Measurements from ENCODE around the gene ANKAR.
"Not testable (repeated sequence)": the region's sequence is repeated elsewhere in the genome, so short reads cannot be mapped to it uniquely, and the experiment has no call there.

ANKAR gene

DNA sequence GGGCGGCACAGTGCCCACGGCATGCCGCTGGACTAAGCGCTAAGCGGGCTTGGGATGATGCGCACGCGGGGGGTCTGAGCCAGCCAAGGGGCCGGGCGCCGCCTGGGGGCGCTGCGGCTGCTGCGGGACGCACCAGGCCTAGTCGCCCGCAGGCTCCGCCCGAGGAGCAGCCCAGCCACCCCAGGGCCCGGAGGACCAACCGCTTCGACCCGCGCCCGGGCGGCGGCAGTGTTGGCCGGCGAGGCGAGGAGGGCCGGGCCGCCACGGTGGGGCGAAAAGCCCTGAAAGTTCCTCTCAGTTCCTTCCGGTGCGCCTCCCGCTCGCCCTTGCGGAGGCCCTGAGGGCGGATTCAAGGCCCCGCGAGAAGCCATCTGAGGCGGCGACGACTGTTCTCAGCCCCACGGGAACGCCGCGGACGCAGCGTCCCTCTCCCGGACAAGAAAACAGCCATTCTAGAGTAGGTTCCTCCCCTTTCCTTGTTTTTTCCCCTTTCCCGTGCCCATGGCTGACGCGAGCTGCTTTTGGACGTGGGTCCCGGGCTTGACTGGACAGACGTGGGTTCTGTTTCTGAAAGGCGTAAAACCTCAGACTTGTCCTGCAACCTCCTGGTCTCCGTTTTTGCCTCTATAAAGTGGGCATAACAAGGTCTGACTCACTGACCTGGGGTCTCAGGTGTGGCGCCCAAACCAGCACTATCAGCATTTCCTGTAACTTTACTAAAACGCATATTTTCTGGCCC lies at the start of gene ANKAR:
Gene ANKAR (plus strand): TSS at position 297 of the 739 bp plus-strand sequence. CDS start 1,821 bp downstream, outside the sequence.
- peak; percentile 78 to 80 for DNase-seq

DNA sequence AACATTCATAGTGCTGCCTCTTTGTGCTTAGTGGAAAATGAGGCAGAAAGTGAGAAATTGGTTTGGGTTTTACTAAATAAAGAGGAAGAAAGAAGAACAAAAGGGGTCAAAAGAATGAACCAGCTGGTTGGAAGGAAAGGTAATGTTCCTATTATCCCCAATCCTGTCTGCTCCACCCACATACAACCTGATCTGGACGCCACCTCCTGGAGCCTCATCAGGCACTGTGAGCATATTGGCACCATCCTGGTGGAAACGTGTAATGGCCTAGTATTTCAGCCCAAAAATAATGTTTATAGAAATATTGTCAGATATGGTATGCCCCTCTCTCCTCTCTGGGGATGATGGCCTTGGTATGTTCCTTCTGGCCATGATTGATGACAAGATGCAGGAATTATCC lies 48.8 kb upstream of the ANKAR start:
- no peak for DNase-seq

- no peak for DNase-seq
These were observed 46.7 kb upstream of the ANKAR start for GRCh38 chr2:189627789-189628188.

DNA sequence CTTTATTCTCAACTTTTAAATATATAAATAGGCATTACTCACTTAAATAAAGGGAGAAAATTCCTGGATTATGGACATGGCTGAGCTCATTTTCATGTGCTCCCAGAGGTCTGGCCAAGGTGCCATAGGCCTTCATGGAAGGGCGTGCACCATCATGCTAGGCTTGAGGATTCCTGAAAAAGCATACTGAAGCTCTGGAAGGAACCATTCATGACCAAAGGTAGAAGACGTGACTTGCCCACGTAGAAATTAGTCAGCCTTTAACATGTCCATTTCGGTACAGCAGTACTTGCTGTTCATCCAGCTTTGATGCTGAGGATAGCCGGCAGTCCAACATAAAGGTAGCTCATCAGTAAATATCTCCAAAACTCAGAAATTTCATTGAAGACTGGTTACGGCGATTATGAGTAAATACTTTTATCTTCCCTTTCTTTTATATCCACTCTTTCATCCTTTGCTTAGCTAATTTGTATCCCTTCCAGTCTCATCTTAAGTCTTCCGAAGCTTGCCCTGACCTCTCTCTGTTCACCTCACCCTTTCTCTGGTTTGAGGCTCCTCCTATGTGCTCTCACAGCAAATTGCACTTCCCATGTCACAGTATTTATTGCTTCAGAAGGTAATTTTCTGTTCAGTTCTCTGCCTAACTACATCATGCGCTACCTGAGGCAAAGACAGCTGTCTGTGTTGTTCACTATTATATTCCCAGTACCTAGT lies 45.5 kb upstream of the ANKAR start:
- DNase-seq = no peak

GRCh38 chr2:189629531-189630453 lies 44.7 kb upstream of the ANKAR start:
- DNase-seq = no peak

DNA sequence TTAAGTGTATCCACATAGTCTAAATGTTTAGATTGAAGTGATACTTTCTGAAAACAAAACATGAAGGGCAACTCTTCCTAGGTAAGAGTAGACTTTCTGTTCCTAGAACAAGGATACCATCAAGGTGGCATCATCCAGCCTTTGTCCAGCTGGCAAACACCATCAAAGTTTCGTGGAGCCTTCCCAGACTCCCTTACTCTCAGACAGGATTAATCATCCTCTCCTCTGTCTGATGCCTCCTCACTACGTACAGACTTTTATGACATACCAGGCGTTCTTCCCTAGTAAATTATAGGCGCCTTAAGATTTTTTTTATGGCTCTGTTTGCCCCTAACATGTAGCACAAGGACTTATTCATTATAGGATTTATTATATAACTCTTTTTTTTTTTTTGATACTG lies 42.6 kb upstream of the ANKAR start:
- DNase-seq = no peak

GRCh38 chr2:189633392-189633811 lies 41.1 kb upstream of the ANKAR start:
- no peak for DNase-seq

DNA sequence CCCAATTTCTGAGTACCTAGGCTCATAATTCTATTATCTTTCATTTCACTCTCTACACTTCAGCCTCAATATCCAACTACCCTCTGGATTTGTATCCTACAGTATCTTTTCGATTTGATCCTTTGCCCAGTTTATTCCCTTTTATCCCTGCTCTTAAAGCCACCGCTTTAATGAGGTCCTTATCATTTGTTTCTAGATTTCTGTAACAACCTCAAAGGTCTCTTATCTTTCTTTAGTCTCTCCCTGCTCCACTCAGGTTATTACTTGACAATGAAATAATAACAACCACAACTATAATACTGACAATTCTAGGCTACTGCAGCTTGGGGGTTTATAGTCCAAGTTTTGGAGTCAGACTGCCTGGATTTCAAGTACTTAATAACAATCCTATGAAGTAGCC lies 39.1 kb upstream of the ANKAR start:
- DNase-seq = no peak

GRCh38 chr2:189638301-189639006 lies 36.0 kb upstream of the ANKAR start:
- no peak for DNase-seq

GRCh38 chr2:189639007-189639609 lies 35.4 kb upstream of the ANKAR start:
- no peak for DNase-seq

DNA sequence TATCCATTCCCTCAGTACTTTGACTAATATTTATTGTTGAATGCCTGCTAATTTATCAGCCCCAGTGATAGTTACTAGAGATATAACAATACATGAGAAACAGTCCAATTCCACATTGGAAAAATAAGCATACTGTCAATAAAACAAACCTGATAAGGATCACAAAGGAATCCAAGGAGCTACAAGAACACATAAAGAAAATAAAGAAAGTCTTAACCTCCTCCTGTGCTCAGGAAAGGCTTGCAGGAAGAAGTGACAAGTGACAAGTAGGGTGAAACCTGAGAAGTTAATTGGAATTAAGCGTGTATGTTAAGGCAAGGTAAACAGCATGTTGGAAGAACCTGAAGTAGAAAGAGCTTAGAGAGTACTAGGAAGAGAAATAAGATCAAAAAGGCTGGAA lies 33.5 kb upstream of the ANKAR start:
- no peak for DNase-seq

DNA sequence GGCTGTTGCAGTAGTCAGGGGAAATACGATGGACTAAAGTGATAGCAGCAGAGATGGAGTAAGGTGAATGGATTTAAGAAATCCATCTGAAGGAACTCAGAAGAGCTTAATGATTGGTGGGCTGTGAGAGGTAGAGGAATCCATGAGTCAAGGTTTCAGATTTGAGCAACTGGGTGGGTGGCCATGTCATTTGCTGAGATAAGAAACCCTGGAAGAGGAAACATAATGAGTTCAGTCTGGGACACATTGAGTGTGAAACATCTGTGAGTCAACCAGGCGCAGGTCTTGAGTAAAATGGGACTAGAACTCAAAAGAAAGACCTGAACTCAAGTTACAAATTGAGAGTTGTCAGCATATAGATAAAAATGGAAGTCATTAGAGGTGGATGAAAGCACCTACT lies 32.9 kb upstream of the ANKAR start:
- DNase-seq = no peak

- no peak for DNase-seq
These were observed 27.9 kb upstream of the ANKAR start for GRCh38 chr2:189646521-189646920.

- DNase-seq = no peak
These were observed 25.5 kb upstream of the ANKAR start for GRCh38 chr2:189648846-189649509.

DNA sequence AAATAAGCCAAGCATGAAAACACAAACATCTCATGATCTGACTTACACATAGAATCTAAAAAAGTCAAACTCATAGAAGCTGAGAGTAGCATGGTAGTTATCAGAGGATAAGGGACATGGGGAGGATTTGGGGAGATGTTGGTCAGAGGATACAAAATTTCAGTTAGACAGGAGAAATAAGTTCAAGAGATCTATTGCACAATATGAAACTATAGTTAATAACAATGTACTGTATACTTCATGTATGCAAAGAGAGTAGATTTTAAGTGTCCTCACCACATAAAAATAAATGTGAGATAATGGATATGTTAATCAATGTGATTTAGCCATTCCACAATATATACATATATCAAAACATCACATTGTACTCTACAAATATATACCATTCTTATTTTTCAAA lies 23.2 kb upstream of the ANKAR start:
- DNase-seq = no peak

GRCh38 chr2:189653464-189653863 lies 21.0 kb upstream of the ANKAR start:
- not testable (repeated sequence) for DNase-seq

GRCh38 chr2:189654641-189655040 lies 19.8 kb upstream of the ANKAR start:
- no peak for DNase-seq

GRCh38 chr2:189657867-189658266 lies 16.6 kb upstream of the ANKAR start:
- peak in 1 of 2 experiments; percentile 38 for DNase-seq

- no peak for DNase-seq
These were observed 15.9 kb upstream of the ANKAR start for GRCh38 chr2:189658306-189659212.

GRCh38 chr2:189659734-189660133 lies 14.7 kb upstream of the ANKAR start:
- no peak for DNase-seq

DNA sequence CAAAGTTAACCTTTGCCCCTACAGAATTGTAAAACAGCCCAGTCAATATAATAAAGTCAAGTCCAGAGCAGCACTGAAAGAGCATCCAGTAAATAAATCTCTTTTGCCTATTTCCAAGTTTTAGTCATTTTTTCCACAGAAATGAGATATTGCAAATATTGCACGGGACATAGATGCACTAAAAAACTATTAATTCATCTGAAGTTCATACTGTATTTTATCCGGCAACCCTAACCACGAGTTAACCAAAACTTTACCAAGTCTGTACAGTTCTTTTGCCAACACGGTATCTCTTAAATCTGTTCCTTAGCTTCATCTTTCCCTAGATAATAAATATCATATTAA lies 13.7 kb upstream of the ANKAR start:
- no peak for DNase-seq
